CD4-positive, alpha-beta T cell treated with Interleukin-2 at 100 ng/mL for 4 hours (primary cell): Measurements from ENCODE around the gene NRP2.

Experiments used
- DNase-seq: peaks from one replicate; pipeline ENCODE4 v3.0.0-alpha.2; 2020; ENCODE audit warnings: low spot score

Gene NRP2

DNA sequence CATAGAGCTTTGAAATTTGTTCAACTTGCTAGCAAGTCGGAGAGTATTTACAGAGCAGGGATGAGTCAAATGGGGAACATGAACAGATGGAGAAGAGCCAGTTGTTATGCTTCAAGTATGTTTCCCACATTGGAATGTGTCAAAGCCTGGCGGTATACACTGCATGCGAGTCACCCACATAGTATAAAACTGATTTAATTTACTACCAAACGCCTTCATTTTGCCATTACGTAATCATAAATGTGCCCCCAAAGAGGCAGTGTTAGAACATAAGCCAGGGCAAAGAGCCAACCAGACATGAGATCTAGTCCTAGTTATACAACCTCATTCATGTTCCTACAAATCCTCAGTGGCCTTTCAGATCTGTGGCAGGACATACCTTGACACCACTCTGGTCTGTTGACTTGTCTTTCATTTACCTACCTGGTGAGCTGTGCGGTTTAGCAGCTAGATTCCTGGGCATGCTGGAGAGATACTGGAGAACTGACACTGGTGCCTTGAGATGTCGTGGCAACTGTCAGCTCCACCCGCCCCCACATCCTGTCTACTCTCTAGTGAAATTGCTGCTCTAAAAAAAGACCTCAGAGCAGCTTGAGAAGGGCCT lies 21.7 kb upstream of the NRP2 start:
- no peak for DNase-seq

DNA sequence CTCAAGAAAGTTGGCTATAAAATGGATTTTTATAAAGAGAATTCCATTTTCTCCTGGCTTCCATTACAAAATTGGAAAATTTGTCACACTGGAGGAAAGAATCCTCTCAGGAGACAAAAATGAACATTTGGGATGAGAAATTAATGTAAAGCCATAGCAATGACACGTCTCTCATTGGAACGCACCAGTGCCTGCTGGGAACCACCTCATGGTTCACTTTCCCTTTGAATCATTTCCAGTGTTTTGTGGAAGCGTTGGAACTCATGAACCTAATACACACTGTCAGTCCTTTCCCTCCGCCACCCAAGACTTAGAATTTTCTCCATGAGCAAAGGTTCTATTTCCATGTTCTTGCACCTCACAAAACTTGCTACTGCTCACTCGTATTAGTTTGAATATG lies 21.0 kb upstream of the NRP2 start:
- DNase-seq: no peak

DNA sequence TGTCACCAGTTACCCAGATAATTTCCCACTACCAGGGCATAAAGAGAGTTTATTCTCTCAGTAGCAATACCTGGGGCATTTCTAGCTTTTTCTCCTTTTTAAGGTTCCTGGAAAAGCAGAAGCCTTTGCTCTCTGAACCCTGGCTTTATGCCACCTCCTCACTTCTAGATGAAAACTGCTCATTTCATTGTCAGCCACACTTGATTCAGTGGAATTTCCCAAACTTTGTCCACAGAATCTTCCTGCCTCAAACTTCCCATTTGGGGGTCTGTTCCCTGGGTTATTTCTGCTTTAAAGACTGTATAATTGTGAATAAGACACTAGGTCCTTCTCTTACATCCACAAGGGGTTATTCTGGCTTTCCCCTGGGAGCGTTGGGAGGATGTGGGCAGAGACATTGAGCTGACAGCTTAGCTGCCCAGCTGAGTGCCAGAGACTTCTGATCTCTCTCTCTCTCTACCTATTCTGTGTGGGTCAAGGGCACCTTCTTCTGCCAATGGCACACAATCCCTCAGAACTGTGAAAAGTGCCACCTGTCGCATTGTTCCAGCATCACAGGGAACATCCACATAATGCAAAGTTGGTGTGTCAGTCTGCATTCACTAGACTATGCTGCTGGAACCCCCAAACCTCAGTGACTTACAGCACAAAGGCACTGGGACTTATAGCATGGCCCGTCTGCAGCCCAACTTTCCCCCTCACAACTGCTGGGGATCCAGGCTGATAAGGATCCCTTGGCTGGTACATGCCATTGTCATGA lies 19.9 kb upstream of the NRP2 start:
- DNase-seq: no peak

DNA sequence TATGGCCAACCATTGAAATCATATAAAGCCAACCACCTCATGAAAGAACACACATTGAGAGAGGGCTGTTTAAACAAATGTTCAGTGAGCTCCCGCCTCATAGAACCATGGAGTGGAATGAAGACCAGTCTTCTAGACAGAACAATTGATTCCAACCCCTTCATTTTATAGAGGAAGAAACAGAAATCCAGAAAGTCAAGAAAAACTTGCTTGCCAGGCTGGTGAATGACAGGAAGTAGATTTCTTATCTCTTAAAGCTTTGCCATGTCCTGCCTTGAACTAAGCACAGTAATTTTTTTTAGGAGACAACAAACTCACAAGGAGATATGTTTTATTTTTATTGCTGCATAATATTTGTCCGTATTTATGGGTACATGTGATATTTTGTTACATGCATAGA lies 16.5 kb upstream of the NRP2 start:
- DNase-seq: no peak

DNA sequence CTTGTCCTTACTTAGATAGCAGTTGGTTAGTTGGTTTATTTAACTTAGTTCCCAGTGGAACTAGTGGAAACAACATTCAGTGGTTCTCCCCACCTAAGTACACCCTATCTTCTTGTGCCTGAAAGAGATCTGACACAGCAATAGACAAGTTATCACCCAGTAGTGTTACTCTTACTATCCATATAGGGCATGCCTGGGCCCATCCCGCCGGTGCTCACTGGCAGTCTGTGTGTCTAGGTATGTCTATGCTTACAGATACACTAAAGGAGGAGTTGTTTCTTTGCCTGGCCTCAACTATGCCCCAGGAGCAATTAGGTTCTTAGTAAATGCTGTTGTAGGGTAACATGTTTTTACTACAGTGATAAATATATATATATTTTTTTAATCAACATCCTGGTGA lies 12.0 kb upstream of the NRP2 start:
- DNase-seq: no peak

DNA sequence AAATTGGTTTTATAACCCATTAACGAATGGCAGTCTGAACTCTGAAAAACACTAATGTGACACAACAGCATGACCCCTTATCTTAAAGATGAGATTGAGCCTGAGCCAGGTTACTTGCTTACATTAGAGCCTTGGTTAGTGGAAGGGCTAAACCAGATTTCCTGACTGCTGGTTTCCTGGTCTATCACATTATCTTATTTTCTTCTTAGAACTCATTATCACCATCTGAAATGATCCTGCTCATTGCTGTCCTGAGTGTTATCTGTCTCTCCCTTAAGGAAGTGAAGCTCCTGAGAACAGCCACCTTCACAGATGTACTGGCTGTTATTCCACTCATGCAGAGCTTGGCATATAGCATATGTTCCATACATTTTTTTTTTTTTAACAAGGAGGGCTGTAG lies 9.0 kb upstream of the NRP2 start:
- DNase-seq: no peak

DNA sequence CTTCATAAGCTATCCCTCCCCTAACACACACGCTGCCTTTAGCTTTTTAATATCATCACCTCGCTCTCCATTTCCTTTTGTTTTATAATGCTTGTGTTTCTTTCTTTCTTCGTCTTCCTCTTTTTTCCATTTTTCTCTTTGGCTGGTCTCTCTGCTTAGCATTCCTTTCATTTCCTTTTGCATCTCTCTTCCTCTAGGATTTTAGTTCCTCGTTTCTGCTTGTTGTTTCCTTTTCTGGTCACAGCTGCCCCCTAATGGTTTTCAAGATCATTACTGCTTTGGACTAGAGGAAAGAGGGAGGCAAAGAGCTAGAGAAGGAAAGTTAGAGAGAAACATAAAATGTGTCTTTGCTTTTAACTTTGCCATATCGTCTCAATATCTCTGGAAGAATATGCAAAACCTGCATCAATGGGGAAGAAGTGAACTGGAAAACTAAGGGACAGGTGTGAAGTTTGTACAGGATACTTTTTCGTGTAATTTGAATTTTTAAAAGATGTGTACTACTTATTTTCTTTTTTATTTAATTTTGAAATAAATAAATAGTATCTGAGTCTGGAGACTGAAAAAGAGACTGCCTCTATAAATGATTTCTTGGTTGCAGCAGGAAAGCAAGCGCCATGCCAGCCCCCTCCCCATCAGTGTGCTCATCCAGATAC lies 6.3 kb upstream of the NRP2 start:
- peak; percentile 4 for DNase-seq

DNA sequence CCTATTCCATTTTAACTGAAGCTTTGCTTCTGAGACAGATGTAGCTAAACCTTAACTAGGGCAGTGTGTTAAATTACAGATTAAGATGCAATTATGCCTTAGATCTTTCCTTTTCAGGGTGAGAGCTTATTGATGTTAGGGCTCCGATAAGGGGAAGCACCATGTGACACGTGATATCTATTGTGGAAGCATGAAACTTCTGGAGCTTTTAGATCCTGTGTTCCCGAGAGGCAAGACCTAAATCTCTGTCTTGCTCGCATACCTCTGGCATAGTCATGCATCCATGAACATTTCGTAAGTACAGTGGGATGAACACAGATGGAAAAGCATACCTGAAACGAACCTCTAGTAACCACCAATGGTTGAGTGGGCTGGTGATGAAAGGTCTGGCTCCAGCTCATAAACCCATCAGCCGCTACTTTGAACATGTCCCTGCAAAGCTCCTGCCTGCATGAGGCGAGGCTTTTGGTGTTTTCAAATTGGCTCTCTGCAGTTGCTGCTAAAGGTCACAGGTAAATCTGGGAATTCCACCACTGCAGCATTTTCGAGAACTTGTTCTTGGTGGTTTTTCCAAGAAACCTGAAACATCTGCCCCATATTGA lies 3.7 kb upstream of the NRP2 start:
- no peak for DNase-seq

DNA sequence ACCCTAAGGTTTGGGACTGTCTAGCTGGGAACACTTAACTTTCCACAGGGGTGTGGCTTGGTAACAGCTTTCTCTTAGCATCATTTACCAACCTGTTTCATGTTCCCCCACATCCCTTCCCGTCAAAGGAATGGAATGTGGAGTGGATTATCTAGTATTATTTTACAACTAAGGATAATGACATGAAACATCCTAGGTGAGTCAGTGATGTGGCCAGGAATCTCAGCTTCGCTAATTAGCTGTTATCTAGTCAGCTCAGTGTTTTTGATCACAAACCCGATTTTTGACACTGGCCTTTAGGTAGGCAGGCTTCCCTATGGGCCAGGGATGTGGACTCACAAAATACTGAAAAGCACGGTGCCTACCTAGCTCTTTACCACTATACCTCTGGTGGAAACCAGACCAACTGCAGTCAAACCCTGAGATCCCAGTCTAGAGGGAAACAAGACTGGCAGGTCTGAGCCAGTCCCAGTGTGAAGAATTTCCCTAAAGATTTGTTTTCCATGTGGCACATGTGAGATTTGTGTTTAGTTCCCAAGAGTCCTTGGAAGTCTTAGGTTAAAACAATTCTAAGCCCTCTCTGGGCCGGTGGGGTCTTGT lies 2.8 kb upstream of the NRP2 start:
- no peak for DNase-seq

DNA sequence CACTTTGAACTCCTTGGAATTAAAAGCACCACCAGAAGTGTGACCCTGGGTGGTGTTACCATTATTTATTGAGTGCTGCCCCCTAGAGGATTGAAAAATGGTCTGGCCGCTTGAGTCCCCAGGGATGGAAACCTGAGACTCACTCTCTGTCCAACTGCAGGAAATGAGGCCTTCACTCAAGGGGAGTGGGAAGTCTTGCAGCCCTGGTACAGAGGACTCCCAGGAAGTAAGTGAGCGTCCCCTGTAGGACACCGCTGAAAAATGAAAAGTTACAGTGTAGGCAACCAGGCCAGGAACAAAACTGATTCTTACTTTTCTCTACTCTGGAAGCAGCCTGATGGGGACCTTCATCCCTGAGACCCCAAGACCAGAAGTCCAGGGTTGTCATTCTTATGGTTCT lies 2.2 kb upstream of the NRP2 start:
- peak; percentile 48 for DNase-seq

DNA sequence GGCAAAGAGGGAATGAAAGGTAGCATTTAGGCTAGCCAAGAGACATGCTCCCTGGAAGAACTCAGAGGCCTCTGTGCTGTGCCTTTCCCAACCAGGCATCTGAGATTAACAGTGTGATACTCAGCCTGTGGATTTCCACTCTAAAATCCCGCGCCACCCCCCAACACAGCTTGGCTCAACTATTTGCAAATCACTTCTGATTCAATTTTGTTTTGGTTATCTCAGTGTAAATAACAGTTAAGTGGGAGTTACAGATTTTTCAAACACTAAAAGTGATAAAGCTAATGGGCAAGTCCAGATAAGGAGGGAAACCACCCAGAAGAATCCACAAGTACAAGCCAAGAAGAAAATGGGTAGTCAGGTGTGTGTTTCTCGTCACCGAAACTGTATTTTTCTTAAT lies 1.4 kb upstream of the NRP2 start:
- DNase-seq: no peak

DNA sequence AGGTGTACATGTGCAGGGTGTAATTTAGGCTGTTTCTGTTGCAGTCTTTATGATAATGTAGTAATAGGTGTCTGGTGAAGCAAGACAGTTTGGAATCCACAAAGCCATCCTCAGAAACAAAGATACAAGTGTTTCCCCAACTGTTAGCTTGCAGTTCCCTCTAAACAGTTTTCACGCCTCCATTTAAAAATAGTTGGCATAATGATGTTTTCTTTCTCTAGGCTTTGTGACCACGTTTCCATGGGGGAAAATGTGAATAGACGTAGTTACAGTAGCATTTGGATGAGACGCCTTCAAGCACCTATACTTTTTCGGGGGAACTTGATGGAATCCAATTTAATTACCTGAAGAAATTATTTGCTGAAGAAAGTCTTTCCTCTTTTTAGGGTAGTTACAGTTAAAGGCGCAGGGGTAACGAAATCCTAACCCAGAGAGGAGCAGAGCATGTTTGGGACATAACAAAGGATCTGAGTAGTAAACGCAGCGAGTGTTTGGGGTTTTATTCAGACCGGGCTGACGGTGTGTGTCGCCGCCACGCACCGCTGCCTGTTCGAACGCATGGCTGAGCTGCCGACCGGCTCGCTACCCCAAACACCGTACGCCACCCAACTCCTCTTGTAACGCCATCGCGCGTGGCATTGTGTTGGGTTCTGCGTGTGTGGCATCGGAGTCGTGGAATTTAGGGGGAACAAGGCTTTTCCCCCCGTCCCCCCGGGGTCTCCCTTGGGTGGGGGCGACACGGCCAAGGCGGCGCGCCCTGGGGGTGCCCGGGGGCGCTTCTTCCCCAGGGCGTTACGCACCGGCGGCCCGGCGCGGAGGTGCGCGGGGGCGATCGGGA lies 681 bp upstream of the NRP2 start:
- DNase-seq: no peak

DNA sequence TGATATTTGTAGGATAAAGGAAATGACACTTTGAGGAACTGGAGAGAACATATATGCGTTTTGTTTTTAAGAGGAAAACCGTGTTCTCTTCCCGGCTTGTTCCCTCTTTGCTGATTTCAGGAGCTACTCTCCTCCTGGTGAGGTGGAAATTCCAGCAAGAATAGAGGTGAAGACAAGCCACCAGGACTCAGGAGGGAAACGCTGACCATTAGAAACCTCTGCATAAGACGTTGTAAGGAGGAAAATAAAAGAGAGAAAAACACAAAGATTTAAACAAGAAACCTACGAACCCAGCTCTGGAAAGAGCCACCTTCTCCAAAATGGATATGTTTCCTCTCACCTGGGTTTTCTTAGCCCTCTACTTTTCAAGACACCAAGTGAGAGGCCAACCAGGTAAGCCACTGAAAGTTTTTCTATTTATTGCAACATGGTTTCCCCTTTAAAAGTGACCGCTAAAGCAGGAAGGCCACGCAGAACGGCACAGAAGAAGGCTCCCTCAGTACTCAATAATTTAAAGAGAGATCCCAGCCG lies 735 bp downstream of the NRP2 start:
- no peak for DNase-seq

DNA sequence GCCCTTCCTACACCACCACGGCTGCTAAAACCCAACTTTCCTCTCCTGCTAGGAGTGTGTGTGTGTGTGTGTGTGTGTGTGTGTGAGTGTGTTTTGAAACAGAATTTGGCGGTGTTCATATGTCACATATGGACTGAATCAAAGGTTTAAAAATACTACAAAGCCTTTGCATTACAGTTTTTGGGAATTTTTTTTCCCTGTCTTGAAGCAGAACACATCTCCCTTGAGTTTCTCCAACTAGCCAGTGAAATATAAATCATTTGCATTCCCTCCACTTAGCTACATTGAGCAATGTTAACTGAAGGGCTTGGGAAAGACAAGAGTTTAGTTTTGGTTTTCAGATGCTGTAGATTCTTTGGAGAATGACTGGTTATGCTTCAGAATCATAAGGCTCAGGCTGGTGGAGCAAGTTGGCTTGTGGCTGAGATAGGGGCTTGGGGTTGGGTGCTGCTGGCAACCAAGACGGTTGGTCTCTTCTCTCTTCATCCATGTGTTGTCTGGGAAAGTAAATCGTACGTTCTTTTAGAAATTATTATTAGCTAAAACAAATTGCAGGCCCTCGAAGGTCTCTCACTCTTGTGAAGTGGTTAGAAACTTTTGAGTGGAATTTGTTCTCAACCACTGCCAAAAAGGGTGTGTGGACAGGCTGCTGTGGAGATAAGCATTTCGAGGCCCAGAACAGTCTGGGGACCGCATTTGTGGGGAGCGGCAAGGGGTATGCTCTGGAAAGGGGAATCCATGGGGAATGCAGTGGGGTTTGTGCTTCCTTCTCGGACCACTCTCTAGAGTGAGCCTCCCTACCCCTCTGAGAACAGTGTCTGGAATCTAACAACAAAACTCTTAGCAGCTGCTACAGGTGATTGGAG lies 1.4 kb downstream of the NRP2 start:
- DNase-seq: no peak

DNA sequence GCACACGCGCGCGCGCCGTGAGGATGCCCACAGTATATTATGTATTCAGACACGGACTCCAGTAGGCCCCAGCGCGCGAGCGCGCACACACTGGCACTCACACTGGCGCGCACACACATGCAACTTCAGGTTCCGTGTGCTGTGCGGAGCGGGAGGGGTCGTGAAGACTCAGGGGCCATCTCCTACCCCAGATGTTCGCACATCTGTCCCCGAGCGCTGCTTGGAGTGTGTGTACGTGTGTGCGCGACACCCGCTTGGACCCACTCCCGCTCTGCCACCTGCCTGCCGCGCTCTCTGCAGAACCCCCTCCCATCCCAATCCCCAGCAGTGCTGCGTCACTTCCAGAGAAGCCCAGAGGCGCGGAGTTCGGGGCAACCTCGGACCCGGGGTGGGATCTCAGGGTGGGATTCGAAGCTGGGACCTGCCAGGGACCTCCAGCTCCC lies 2.6 kb downstream of the NRP2 start:
- no peak for DNase-seq

DNA sequence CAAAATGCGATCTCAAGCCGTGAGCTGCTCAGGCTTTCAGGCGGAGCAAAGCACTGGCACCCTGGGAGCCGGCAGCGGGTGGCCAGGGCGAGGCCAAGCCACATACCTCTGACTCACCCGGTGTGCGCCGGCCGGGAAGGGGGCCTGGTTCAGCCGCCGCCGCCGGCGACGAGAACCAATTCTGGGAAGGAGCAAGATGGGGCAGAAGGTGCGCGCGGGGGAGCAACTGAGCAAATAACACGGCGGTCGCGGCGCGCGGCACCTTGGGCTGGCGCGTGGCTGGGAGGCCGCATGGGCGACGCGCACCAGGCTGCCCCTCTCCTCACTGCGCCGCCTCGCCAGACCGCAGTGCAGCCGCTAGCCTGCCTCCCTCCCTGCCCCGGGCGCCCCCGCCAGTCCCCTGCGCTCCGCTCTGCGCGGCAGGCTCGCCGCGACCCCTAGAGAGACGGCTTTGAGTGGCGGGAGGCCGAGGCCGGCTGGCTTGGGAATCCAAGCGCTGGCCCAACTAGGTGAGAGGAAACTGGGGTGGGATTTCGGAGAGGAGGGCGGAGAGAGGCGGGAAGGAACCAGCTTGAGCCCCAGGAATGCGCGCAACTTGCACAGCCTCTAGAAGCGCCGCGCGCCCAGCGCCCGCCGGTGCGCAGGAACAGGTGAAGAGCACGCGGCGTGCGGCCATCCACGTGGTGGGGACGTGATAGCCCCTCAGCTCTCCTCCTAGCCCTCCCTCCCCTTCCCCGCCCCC lies 3.2 kb downstream of the NRP2 start:
- no peak for DNase-seq

DNA sequence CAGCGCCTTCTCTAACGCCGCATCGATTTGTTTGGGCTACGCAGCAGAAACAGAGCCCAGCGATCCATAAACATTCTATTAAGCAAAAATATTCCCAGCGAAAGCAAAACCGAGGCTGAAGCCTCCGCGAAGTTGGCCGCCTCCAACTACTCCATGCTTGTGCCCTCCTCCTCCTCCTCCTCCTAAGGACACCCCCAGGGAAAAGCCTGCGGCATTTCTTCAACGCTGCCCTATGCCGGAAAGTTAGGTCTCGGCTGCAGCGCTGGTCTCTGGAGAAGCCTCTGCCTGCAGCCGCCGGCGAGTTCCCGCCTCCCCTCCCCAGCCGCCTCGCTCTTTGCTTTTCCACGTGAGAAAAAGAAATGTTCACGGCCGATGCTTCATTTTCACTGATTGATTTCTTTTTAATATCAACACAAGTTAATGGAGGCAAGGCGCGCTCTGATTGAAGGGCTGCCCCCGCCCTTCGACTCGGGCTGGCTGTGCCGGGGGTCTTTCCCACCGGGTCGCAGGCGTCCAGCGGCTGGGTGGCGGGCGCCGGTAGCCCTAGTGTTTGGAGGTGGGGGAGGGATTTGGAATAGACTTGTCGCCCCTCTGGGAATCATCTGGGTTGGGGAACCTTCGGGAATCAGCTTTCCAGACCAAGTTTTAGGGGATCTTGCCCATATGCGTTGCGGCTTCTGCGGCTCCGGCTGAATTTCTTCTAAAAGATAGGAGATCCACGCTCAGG lies 3.9 kb downstream of the NRP2 start:
- no peak for DNase-seq

DNA sequence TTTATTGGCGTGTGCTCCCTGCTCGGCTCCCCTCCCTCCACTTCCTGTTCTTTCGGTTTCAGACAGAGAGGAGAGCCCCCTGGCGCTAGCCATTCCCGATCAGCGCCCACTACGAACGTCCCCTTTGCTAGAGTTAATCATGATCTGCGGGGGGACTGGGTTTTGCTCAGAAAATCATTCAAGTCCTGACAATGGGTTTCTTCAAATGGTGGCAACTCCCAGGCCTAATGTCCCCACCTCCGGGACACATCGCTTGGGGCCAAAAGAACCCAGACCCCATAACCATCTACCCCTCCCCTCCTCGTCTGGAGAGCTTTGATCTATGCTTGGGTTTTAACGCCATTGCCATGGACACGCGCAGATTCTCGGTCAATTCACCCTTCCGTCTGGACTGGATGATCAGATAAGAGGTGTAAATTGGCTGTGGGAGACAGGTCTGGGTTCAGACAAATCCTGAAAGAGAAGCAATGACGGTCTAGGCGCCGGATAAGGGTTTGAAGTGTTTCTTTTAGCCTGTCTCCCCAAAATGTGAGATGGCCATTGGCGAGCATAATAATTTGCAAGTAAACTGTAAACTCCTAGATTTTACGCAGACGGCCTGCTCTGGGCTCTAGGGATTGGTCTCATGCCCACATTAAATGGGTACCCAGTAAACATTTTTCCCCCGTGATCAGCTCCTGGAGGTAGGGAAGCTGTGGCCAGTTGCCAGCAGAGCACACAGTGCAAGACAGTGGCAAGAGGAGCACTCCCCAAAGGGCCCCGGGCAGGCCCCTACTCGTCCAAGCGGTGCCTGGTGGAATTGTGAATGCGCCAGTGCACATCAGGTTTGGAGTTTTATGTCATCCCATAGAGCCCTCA lies 4.7 kb downstream of the NRP2 start:
- no peak for DNase-seq
